ENCODE data around the gene SLC46A2.

The SLC46A2 gene

GRCh38 chr9:112890106-112891081 lies at the start of gene SLC46A2:
Gene SLC46A2, minus strand, starts transcription at chr9:112890876. Its CDS starts 195 bp downstream, at chr9:112890681.
- no peak for DNase-seq (ENCODE audit: low read depth in 2 of 2)

GRCh38 chr9:112939418-112939817 lies 48.7 kb upstream of the SLC46A2 start:
- no peak for DNase-seq (ENCODE audit: low read depth in 2 of 2)

GRCh38 chr9:112933696-112934095 lies 43.0 kb upstream of the SLC46A2 start:
- DNase-seq (ENCODE audit: low read depth in 2 of 2) = no peak

- no peak for DNase-seq (ENCODE audit: low read depth in 2 of 2)
Measured at GRCh38 chr9:112925058-112925641, 34.5 kb upstream of the SLC46A2 start.

- no peak for DNase-seq (ENCODE audit: low read depth in 2 of 2)
Measured at GRCh38 chr9:112921549-112921948, 30.9 kb upstream of the SLC46A2 start.

- no peak for DNase-seq (ENCODE audit: low read depth in 2 of 2)
Measured at GRCh38 chr9:112917987-112918362, 27.3 kb upstream of the SLC46A2 start.

- DNase-seq (ENCODE audit: low read depth in 2 of 2) = no peak
Measured at GRCh38 chr9:112917047-112917986, 26.6 kb upstream of the SLC46A2 start.

GRCh38 chr9:112914524-112914923 lies 23.8 kb upstream of the SLC46A2 start:
- no peak for DNase-seq (ENCODE audit: low read depth in 2 of 2)

- no peak for DNase-seq (ENCODE audit: low read depth in 2 of 2)
Measured at GRCh38 chr9:112913326-112913725, 22.6 kb upstream of the SLC46A2 start.

- no peak for DNase-seq (ENCODE audit: low read depth in 2 of 2)
Measured at GRCh38 chr9:112912636-112913035, 22.0 kb upstream of the SLC46A2 start.

- DNase-seq (ENCODE audit: low read depth in 2 of 2) = no peak
Measured at GRCh38 chr9:112911736-112912135, 21.1 kb upstream of the SLC46A2 start.

- DNase-seq (ENCODE audit: low read depth in 2 of 2) = no peak
Measured at GRCh38 chr9:112905084-112905483, 14.4 kb upstream of the SLC46A2 start.

GRCh38 chr9:112900901-112901300 lies 10.2 kb upstream of the SLC46A2 start:
- DNase-seq (ENCODE audit: low read depth in 2 of 2) = no peak

GRCh38 chr9:112900488-112900887 lies 9.8 kb upstream of the SLC46A2 start:
- DNase-seq (ENCODE audit: low read depth in 2 of 2) = no peak

- DNase-seq (ENCODE audit: low read depth in 2 of 2) = no peak
Measured at GRCh38 chr9:112898872-112899311, 8.2 kb upstream of the SLC46A2 start.

- DNase-seq (ENCODE audit: low read depth in 2 of 2) = no peak
Measured at GRCh38 chr9:112896131-112896530, 5.5 kb upstream of the SLC46A2 start.

- no peak for DNase-seq (ENCODE audit: low read depth in 2 of 2)
Measured at GRCh38 chr9:112894699-112895098, 4.0 kb upstream of the SLC46A2 start.

GRCh38 chr9:112894041-112894440 lies 3.4 kb upstream of the SLC46A2 start:
- DNase-seq (ENCODE audit: low read depth in 2 of 2) = no peak

GRCh38 chr9:112892981-112893380 lies 2.3 kb upstream of the SLC46A2 start:
- DNase-seq (ENCODE audit: low read depth in 2 of 2) = no peak

- DNase-seq (ENCODE audit: low read depth in 2 of 2) = no peak
Measured at GRCh38 chr9:112891521-112891920, 845 bp upstream of the SLC46A2 start.

GRCh38 chr9:112887381-112887780 lies 3.3 kb downstream of the SLC46A2 start:
- DNase-seq (ENCODE audit: low read depth in 2 of 2) = no peak

GRCh38 chr9:112886351-112886750 lies 4.3 kb downstream of the SLC46A2 start:
- no peak for DNase-seq (ENCODE audit: low read depth in 2 of 2)
